Measurements from ENCODE around the gene TRIM3. TPM values are rescaled to one million over a fixed set of nuclear protein-coding genes. Genes with fewer than 3 reads are reported as not detected.

Gene TRIM3
- total and polyA plus RNA-seq, 2 experiments from 2014 or later = 7.9 to 21.1 TPM

GRCh38 chr11:6400431-6401345, 73.1 kb downstream of the TRIM3 start:
- no peaks in the 10 kb centered on the region for H3K36me3 Mint-ChIP-seq (ENCODE audit: low read depth)
- Histone ChIP-seq H2AFZ (no peak overlapping the region), H3F3A (replicated peaks; ENCODE audit: low read depth) (no peaks in the 10 kb centered on the region), H3K79me2 (replicated peaks; ENCODE audit: insufficient read depth) (no peaks in the 10 kb centered on the region), H3K4me3 (no peak overlapping the region), H3K27ac (ENCODE audit: low read depth) (no peak overlapping the region), H3K36me3 (ENCODE audit: insufficient read depth) (no peaks in the 10 kb centered on the region), H4K20me1 (replicated peaks; ENCODE audit: insufficient read depth) (no peaks in the 10 kb centered on the region), H3K9me2 (ENCODE audit: insufficient read depth) (no peaks in the 10 kb centered on the region), H3K4me1 (ENCODE audit: insufficient read depth) (peaks cover 5% of the 10 kb centered on the region; the same call in 1 of the 2 replicates), H3K4me2 (no peak overlapping the region), H3K27me3 (ENCODE audit: insufficient read depth) (no peaks in the 10 kb centered on the region)
- TF ChIP-seq ETS1 (IDR thresholded peaks at IDR 0.05) (no peak), JUNB (IDR thresholded peaks at IDR 0.05; ENCODE audit: unreplicated experiment) (no peak), ZNF114 (CRISPR knock-in tag; IDR thresholded peaks at IDR 0.05) (no peak), ZNF462 (CRISPR knock-in tag; IDR thresholded peaks at IDR 0.05) (no peak), EZH2phosphoT487 (IDR thresholded peaks at IDR 0.05; ENCODE audit: unreplicated experiment) (no peak), POLR2AphosphoS5 (IDR thresholded peaks at IDR 0.05; ENCODE audit: low read depth) (no peak), ZNF331 (CRISPR knock-in tag; IDR thresholded peaks at IDR 0.05; ENCODE audit: low read depth) (no peak), CREB1 (CRISPR knock-in tag; IDR thresholded peaks at IDR 0.05; ENCODE audit: low read depth) (no peak), STAT1 (IDR thresholded peaks at IDR 0.05; ENCODE audit: unreplicated experiment) (no peak), EZH2 (IDR thresholded peaks at IDR 0.05; ENCODE audit: low read depth, unreplicated experiment) (no peak), REST (IDR thresholded peaks at IDR 0.05; ENCODE audit: unreplicated experiment) (no peak), CTCF (conservative IDR thresholded peaks at IDR 0.05; ENCODE audit: low read depth in 2 of 2) (no peak)
- ATAC-seq (no peak), DNase-seq (ENCODE audit: low spot score) (no peak)
- H3K9me3 Mint-ChIP-seq = no peaks in the 10 kb centered on the region
- no peak overlapping the region for H3K4me3 Mint-ChIP-seq
- H3K27ac Mint-ChIP-seq = no peak overlapping the region
- H3K27me3 Mint-ChIP-seq (ENCODE audit: insufficient read depth, low read depth, poor library complexity) = peaks cover 9% of the 10 kb centered on the region
- H3K4me1 Mint-ChIP-seq = peaks cover 11% of the 10 kb centered on the region
